ENCODE results near the gene IMMT. TPM values are rescaled to one million over a fixed set of nuclear protein-coding genes. Genes with fewer than 3 reads are reported as not detected.

The IMMT gene
- total and polyA plus RNA-seq, 2 donors (not counting 3 experiments of a cell fraction or from before 2014, with no cell fraction given) = 35.6 to 112 TPM

GRCh38 chr2:86124683-86125082 lies 70.6 kb downstream of the IMMT start:
- BruUV-seq (replicated peaks) = no TSS peak
- Histone ChIP-seq H3K9me1 (replicated peaks; ENCODE audit: control insufficient read depth, extremely low read depth, insufficient read depth, low read length) (no peaks in the 10 kb centered on the region), H3K4me2 (ENCODE audit: insufficient read depth, low read length) (no peak overlapping the region), H2AFZ (ENCODE audit: low read depth, low read length) (no peak overlapping the region), H3K79me2 (ENCODE audit: control insufficient read depth, insufficient read depth, low read length) (no peaks in the 10 kb centered on the region), H3K36me3 (ENCODE audit: control insufficient read depth in 2 of 2, extremely low read depth in 1 of 2, insufficient read depth in 2 of 2, low read length in 2 of 2) (peaks cover 33 to 55% of the 10 kb centered on the region in 2 experiments), H3K9me3 (replicated peaks; ENCODE audit: control insufficient read depth, insufficient read depth, low read length) (no peaks in the 10 kb centered on the region), H3K27me3 (ENCODE audit: control insufficient read depth in 2 of 2, insufficient read depth in 2 of 2, low read length in 2 of 2) (no peaks in the 10 kb centered on the region), H3K27ac (ENCODE audit: insufficient read depth, low read depth, low read length) (no peak overlapping the region), H3K4me3 (replicated peaks in 1 of 3; ENCODE audit: insufficient read depth in 1 of 3, low read depth in 1 of 3, low read length in 3 of 3) (no peak overlapping the region), H4K20me1 (replicated peaks; ENCODE audit: control insufficient read depth, extremely low read depth, insufficient read depth, low read length) (no peaks in the 10 kb centered on the region), H3K4me1 (ENCODE audit: control insufficient read depth, extremely low read depth, insufficient read depth, low read length) (peaks cover 3% of the 10 kb centered on the region), H3K9ac (replicated peaks; ENCODE audit: extremely low read depth, insufficient read depth, low read length) (no peak overlapping the region)
- no peak for TF ChIP-seq POLR2A (IDR thresholded peaks at IDR 0.05; ENCODE audit: low read depth, low read length)
- TF ChIP-seq POLR2AphosphoS5 (IDR thresholded peaks at IDR 0.05; ENCODE audit: insufficient read depth, low read depth, low read length) = no peak
- no peak for TF ChIP-seq MYC (IDR thresholded peaks at IDR 0.05; ENCODE audit: low read depth, low read length)
- no peak for TF ChIP-seq MAX (IDR thresholded peaks at IDR 0.05; ENCODE audit: insufficient read depth, insufficient read length)
- no peak for TF ChIP-seq GATA2 (IDR thresholded peaks at IDR 0.05; ENCODE audit: insufficient read depth, insufficient read length, low read depth, low read length)
- TF ChIP-seq EZH2 (IDR thresholded peaks at IDR 0.05; ENCODE audit: borderline replicate concordance, low read depth, low read length, severe bottlenecking) = no peak
- TF ChIP-seq FOS (IDR thresholded peaks at IDR 0.05; ENCODE audit: borderline replicate concordance, insufficient read depth, low read length) = no peak
- TF ChIP-seq CTCF (IDR thresholded peaks at IDR 0.05; ENCODE audit: extremely low read depth in 1 of 2, insufficient read depth in 1 of 2, low read depth in 1 of 2, low read length in 2 of 2) = no peak
- TF ChIP-seq JUN (IDR thresholded peaks at IDR 0.05; ENCODE audit: borderline replicate concordance, insufficient read depth, insufficient read length, low read depth) = no peak
- no peak for DNase-seq (ENCODE audit: low read depth, low spot score)
- ChIA-PET CTCF (no interaction called here), POLR2A (no interaction called here)
- no peak for FAIRE-seq
- intact Hi-C loops (cut with micrococcal nuclease) (loop anchor here (5.0 to 10.0 kb wide), 2 partner anchors 48 to 480 kb away; no protein-coding TSS in a partner anchor), dilution Hi-C loops (cut with MboI; ENCODE audit: extremely low pct_ligation_motif_present, low sequenced_read_pairs) (no loop called here)

Measured in endothelial cell of umbilical vein (primary cell).